ENCODE measurements around the gene CACNA1C. TPM values are rescaled to one million over a fixed set of nuclear protein-coding genes. Genes with fewer than 3 reads are reported as not detected.

Gene CACNA1C
- total and polyA plus RNA-seq, 2 donors (not counting 1 experiment from before 2014, with no cell fraction given), result 0.01 to 0.02 TPM

DNA sequence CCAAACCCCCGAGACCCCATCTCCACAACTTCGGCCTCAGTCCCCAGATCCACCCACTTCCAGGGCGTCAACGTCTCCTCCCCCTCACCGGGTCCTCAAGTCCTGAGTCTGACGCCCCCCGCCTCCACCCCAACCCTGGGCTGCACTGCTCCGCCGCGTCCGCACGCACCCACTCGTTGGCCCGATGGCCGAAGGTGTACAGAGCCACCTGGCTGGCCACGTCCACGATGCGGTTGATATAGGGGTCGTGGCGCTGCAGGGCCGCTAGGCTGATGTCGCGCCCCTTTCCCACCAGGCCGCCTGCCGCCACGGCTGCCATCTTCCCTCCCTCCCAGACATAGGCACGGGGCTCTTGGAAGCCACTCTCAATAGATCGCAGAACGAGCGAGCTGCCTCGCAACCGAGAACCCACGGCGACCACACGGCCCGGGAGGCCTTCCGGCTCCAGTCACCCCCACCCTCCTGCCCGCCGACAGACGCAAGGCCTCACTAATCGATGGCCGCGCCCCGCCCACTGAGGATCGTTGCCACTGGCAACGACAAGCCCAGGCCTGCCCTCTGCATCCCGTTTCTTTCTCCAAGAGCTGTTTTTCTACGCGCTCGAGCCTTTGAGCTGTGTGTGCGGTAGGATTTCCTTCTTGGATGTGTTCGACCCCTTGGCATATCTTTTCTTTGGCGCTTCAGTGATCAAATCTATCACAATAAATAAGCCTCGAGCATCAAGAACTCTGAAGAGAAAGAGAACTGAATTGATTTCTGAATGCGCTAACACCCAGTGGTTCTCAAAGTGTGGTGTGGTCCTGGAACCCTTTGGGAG lies 48.5 kb upstream of the CACNA1C start, which contains the start of gene DCP1B:
DCP1B (minus strand) TSS at position 345 of the 817 bp plus-strand sequence; CDS start at position 319, 26 bp downstream.
- TF ChIP-seq, protein P1, sequence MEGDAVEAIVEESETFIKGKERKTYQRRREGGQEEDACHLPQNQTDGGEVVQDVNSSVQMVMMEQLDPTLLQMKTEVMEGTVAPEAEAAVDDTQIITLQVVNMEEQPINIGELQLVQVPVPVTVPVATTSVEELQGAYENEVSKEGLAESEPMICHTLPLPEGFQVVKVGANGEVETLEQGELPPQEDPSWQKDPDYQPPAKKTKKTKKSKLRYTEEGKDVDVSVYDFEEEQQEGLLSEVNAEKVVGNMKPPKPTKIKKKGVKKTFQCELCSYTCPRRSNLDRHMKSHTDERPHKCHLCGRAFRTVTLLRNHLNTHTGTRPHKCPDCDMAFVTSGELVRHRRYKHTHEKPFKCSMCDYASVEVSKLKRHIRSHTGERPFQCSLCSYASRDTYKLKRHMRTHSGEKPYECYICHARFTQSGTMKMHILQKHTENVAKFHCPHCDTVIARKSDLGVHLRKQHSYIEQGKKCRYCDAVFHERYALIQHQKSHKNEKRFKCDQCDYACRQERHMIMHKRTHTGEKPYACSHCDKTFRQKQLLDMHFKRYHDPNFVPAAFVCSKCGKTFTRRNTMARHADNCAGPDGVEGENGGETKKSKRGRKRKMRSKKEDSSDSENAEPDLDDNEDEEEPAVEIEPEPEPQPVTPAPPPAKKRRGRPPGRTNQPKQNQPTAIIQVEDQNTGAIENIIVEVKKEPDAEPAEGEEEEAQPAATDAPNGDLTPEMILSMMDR (IDR thresholded peaks at IDR 0.05), result no peak
- peak; percentile 99 for ATAC-seq (ENCODE audit: low read depth)
- under 1% methylated on average over 47 of the region's 55 CpGs for WGBS (ENCODE audit: insufficient coverage)
- peaks cover 9% of the 10 kb centered on the region for H3K79me2 ChIP-seq (ENCODE audit: control insufficient read depth, insufficient read depth, low read length)
- ChIA-PET POLR2A (interaction anchor here (0.5 kb wide), 1 partner anchor 46 kb away, joined by 4 read pairs; no protein-coding TSS in a partner anchor), CTCF (interaction anchor here (1.2 to 1.4 kb wide), 3 partner anchors 32 to 351 kb away, joined by 3 to 5 read pairs (median 4); no protein-coding TSS in a partner anchor)
- Mint-ChIP-seq H3K9me3 (ENCODE audit: insufficient read depth) (no peaks in the 10 kb centered on the region), H3K4me1 (peaks cover 26% of the 10 kb centered on the region), H3K27ac (peak within 1 kb of the TSS; percentile 99), H3K27me3 (no peaks in the 10 kb centered on the region), H3K4me3 (peak within 1 kb of the TSS; percentile 99)
- peak within 1 kb of the TSS; percentile 90 for H3K4me2 ChIP-seq (replicated peaks; ENCODE audit: low read depth, low read length, poor library complexity, severe bottlenecking)
- no peaks in the 10 kb centered on the region for H3K36me3 ChIP-seq (replicated peaks in 1 of 2; ENCODE audit: control extremely low read depth in 1 of 2, control insufficient read depth in 1 of 2, extremely low read depth in 1 of 2, insufficient read depth in 2 of 2, low read length in 1 of 2)
- DNase-seq, result peak; percentile 95
- H3K4me3 ChIP-seq (ENCODE audit: control extremely low read depth in 1 of 5, extremely low read depth in 1 of 5, insufficient read depth in 1 of 5, low read depth in 2 of 5, low read length in 4 of 5), result peak within 1 kb of the TSS; percentile 64 to 92 (median 92)
- H3K9me3 ChIP-seq (ENCODE audit: control extremely low read depth in 1 of 3, control insufficient read depth in 2 of 3, insufficient read depth in 1 of 3, low read length in 2 of 3), result peaks cover 0 to 7% (median 0%) of the 10 kb centered on the region in 3 donors
- H2AFZ ChIP-seq (ENCODE audit: insufficient read depth, low read depth, low read length, poor library complexity, severe bottlenecking), result peak within 1 kb of the TSS; percentile 100
- no peaks in the 10 kb centered on the region for H3K27me3 ChIP-seq (replicated peaks in 1 of 4; ENCODE audit: control extremely low read depth in 1 of 4, control insufficient read depth in 3 of 4, insufficient read depth in 4 of 4, low read length in 3 of 4)
- peak within 1 kb of the TSS; percentile 81 to 93 for H3K27ac ChIP-seq (ENCODE audit: low read length in 2 of 2)
- H3K4me1 ChIP-seq (ENCODE audit: control insufficient read depth in 2 of 2, insufficient read depth in 2 of 2, low read length in 2 of 2), result peaks cover 11 to 15% of the 10 kb centered on the region in 2 donors
- intact Hi-C loops (cut with micrococcal nuclease), result loop anchor here (1.0 to 10.0 kb wide), 5 partner anchors 30 to 790 kb away; partner anchors contain the start of gene FKBP4
- no peaks in the 10 kb centered on the region for H4K20me1 ChIP-seq (ENCODE audit: control insufficient read depth, insufficient read depth, low read length, poor library complexity, severe bottlenecking)
- H3K9ac ChIP-seq (ENCODE audit: low read length), result peak within 1 kb of the TSS; percentile 98

DNA sequence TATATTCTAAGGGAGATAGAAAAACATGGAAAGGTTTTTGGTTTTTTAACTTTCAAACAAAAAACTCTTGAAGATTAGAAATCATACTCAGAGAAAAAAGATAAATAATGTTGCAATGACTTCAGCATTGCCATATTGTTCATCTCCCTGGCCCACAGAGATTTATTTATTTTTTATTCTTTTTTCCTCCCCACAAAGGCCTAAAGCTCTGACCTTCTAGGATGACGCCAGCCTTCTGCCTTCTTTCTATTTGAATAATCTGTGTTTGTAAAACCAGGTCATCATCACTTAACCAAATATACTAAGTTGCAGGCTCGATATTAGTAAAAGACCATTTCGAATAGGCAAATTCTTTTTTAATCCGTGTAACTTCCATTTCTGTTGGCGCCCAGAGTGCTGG lies 44.1 kb upstream of the CACNA1C start:
- no peak overlapping the region for H3K27ac Mint-ChIP-seq
- no peaks in the 10 kb centered on the region for H3K36me3 ChIP-seq (replicated peaks in 1 of 2; ENCODE audit: control extremely low read depth in 1 of 2, control insufficient read depth in 1 of 2, extremely low read depth in 1 of 2, insufficient read depth in 2 of 2, low read length in 1 of 2)
- no peak overlapping the region for H3K4me2 ChIP-seq (replicated peaks; ENCODE audit: low read depth, low read length, poor library complexity, severe bottlenecking)
- no peaks in the 10 kb centered on the region for H3K9me3 Mint-ChIP-seq (ENCODE audit: insufficient read depth)
- peaks cover 0 to 6% of the 10 kb centered on the region in 2 donors for H3K4me1 ChIP-seq (ENCODE audit: control insufficient read depth in 2 of 2, insufficient read depth in 2 of 2, low read length in 2 of 2)
- no peaks in the 10 kb centered on the region for H3K79me2 ChIP-seq (ENCODE audit: control insufficient read depth, insufficient read depth, low read length)
- no peak overlapping the region for H3K4me3 ChIP-seq (ENCODE audit: control extremely low read depth in 1 of 5, extremely low read depth in 1 of 5, insufficient read depth in 1 of 5, low read depth in 2 of 5, low read length in 4 of 5)
- H3K4me1 Mint-ChIP-seq, result peaks cover 9% of the 10 kb centered on the region
- no peak overlapping the region for H2AFZ ChIP-seq (ENCODE audit: insufficient read depth, low read depth, low read length, poor library complexity, severe bottlenecking)
- POLR2A ChIA-PET, result no interaction called here
- no peak overlapping the region for H3K9ac ChIP-seq (ENCODE audit: low read length)
- H4K20me1 ChIP-seq (ENCODE audit: control insufficient read depth, insufficient read depth, low read length, poor library complexity, severe bottlenecking), result no peaks in the 10 kb centered on the region
- CTCF ChIA-PET, result no interaction called here
- peaks cover 3% of the 10 kb centered on the region for H3K27me3 Mint-ChIP-seq
- H3K27me3 ChIP-seq (replicated peaks in 1 of 4; ENCODE audit: control extremely low read depth in 1 of 4, control insufficient read depth in 3 of 4, insufficient read depth in 4 of 4, low read length in 3 of 4), result no peaks in the 10 kb centered on the region
- intact Hi-C loops (cut with micrococcal nuclease), result loop anchor here (10.0 kb wide), 1 partner anchor 786 kb away; the partner anchor contains the start of gene FKBP4
- TF ChIP-seq, protein P1 (IDR thresholded peaks at IDR 0.05), result no peak
- no peak for TF ChIP-seq EZH2 (IDR thresholded peaks at IDR 0.05; ENCODE audit: borderline replicate concordance, insufficient read depth, low read depth, low read length, poor library complexity, severe bottlenecking)
- 75% methylated on average over 3 of the region's 5 CpGs for WGBS (ENCODE audit: insufficient coverage)
- no peak for DNase-seq
- ATAC-seq (ENCODE audit: low read depth), result no peak
- no peak overlapping the region for H3K4me3 Mint-ChIP-seq
- peaks cover 0 to 7% (median 0%) of the 10 kb centered on the region in 3 donors for H3K9me3 ChIP-seq (ENCODE audit: control extremely low read depth in 1 of 3, control insufficient read depth in 2 of 3, insufficient read depth in 1 of 3, low read length in 2 of 3)
- H3K27ac ChIP-seq (ENCODE audit: low read length in 2 of 2), result no peak overlapping the region

Data from B cell (primary cell).